H9 (cell line): ENCODE measurements around the gene KPNA2. TPM values are rescaled to one million over a fixed set of nuclear protein-coding genes. Genes with fewer than 3 reads are reported as not detected.
"Not testable (repeated sequence)": the region's sequence is repeated elsewhere in the genome, so short reads cannot be mapped to it uniquely, and the experiment has no call there.

Experiments used
- DNase-seq: peaks from one replicate; pipeline ENCODE4 v3.0.0-alpha.2; 2017
- H2AFZ ChIP-seq: one replicate; pipeline ENCODE4 v1.6.1; 2013; ENCODE audit warnings: mild to moderate bottlenecking, low read length, control low read depth, moderate library complexity
- H2AK5ac ChIP-seq: 2 replicates; pipeline ENCODE4 v1.6.1; 2013; ENCODE audit warnings: low read length, control low read depth, mixed read lengths; ENCODE audit not compliant: insufficient read length
- H2BK120ac ChIP-seq: one replicate; pipeline ENCODE4 v1.6.1; 2013; ENCODE audit warnings: low read depth, mild to moderate bottlenecking, low read length, control low read depth, inconsistent platforms; ENCODE audit not compliant: poor library complexity, severe bottlenecking
- H2BK12ac ChIP-seq: 2 replicates; pipeline ENCODE4 v1.6.1; 2013; ENCODE audit warnings: low read length, control low read depth, mixed read lengths, low read depth; ENCODE audit not compliant: insufficient read length
- H2BK15ac ChIP-seq: 2 replicates; pipeline ENCODE4 v1.6.1; 2013; ENCODE audit warnings: low read depth, low read length, control low read depth
- H2BK20ac ChIP-seq: one replicate; pipeline ENCODE4 v1.6.1; 2013; ENCODE audit warnings: low read depth, mild to moderate bottlenecking, low read length, control low read depth, inconsistent platforms; ENCODE audit not compliant: poor library complexity, severe bottlenecking
- H2BK5ac ChIP-seq: 2 replicates; pipeline ENCODE4 v1.6.1; 2013; ENCODE audit warnings: low read length, control low read depth, mixed read lengths; ENCODE audit not compliant: insufficient read length
- H3K14ac ChIP-seq: 2 replicates; pipeline ENCODE4 v1.6.1; 2013; ENCODE audit warnings: low read length, control low read depth; ENCODE audit not compliant: insufficient read depth
- H3K18ac ChIP-seq: 2 replicates; pipeline ENCODE4 v1.6.1; 2013; ENCODE audit warnings: low read depth, mild to moderate bottlenecking, mixed read lengths, low read length, control low read depth; ENCODE audit not compliant: insufficient read length
- H3K23ac ChIP-seq: 2 replicates; pipeline ENCODE4 v1.6.1; 2013; ENCODE audit warnings: low read length, control low read depth, mixed read lengths, low read depth; ENCODE audit not compliant: insufficient read length
- H3K23me2 ChIP-seq: 2 replicates; pipeline ENCODE4 v1.6.1; 2013; ENCODE audit warnings: low read depth, mild to moderate bottlenecking, mixed read lengths, low read length, control low read depth; ENCODE audit not compliant: insufficient read length, poor library complexity, severe bottlenecking
- H3K27ac ChIP-seq: 2 replicates; pipeline ENCODE4 v1.5.1; 2013; ENCODE audit warnings: low read length, control low read depth, mixed read lengths, low read depth; ENCODE audit not compliant: insufficient read length
- H3K27me3 ChIP-seq: 2 replicates; pipeline ENCODE4 v1.6.1; 2013; ENCODE audit warnings: low read length, control low read depth, inconsistent platforms; ENCODE audit not compliant: insufficient read depth
- H3K4ac ChIP-seq: 2 replicates; pipeline ENCODE4 v1.6.1; 2013; ENCODE audit warnings: low read depth, mild to moderate bottlenecking, control low read depth, inconsistent platforms, low read length, moderate library complexity
- H3K4me1 ChIP-seq: 2 replicates; pipeline ENCODE4 v1.6.1; 2013; ENCODE audit warnings: low read length, control low read depth, inconsistent platforms; ENCODE audit not compliant: insufficient read depth
- H3K4me2 ChIP-seq: 2 replicates; pipeline ENCODE4 v1.6.1; 2013; ENCODE audit warnings: low read length, control low read depth, mixed read lengths; ENCODE audit not compliant: insufficient read length, insufficient read depth
- H3K56ac ChIP-seq: 2 replicates; pipeline ENCODE4 v1.6.1; 2013; ENCODE audit warnings: low read depth, mild to moderate bottlenecking, mixed read lengths, low read length, control low read depth; ENCODE audit not compliant: insufficient read length
- H3K79me1 ChIP-seq: 2 replicates; pipeline ENCODE4 v1.6.1; 2013; ENCODE audit warnings: low read depth, mild to moderate bottlenecking, moderate library complexity, low read length, control low read depth, inconsistent platforms; ENCODE audit not compliant: insufficient read depth, poor library complexity, severe bottlenecking
- H3K79me2 ChIP-seq: 2 replicates; pipeline ENCODE4 v1.6.1; 2013; ENCODE audit warnings: low read length, control low read depth, inconsistent platforms; ENCODE audit not compliant: insufficient read depth
- H3K9ac ChIP-seq: 2 replicates; pipeline ENCODE4 v1.6.1; 2013; ENCODE audit warnings: low read length, control low read depth, mixed read lengths; ENCODE audit not compliant: insufficient read length; ENCODE audit errors: extremely low read depth
- H3K9me3 ChIP-seq: one replicate; pipeline ENCODE4 v1.6.1; 2013; ENCODE audit warnings: low read depth, low read length, inconsistent platforms; ENCODE audit not compliant: control insufficient read depth
- H3T11ph ChIP-seq: one replicate; pipeline ENCODE4 v1.6.1; 2013; ENCODE audit warnings: mild to moderate bottlenecking, low read length, control low read depth, inconsistent platforms
- H4K20me1 ChIP-seq: one replicate; pipeline ENCODE4 v1.6.1; 2013; ENCODE audit not compliant: control insufficient read depth, insufficient read length, insufficient read depth
- H4K5ac ChIP-seq: 2 replicates; pipeline ENCODE4 v1.6.1; 2013; ENCODE audit warnings: low read depth, mild to moderate bottlenecking, mixed read lengths, low read length, control low read depth; ENCODE audit not compliant: insufficient read length
- H4K8ac ChIP-seq: replicated peaks from 2 replicates; pipeline ENCODE4 v1.6.1; 2013; ENCODE audit warnings: low read length, control low read depth, mixed read lengths, low read depth; ENCODE audit not compliant: insufficient read length
- H4K91ac ChIP-seq: 2 replicates; pipeline ENCODE4 v1.6.1; 2013; ENCODE audit warnings: low read depth, mild to moderate bottlenecking, moderate library complexity, mixed read lengths, low read length, control low read depth; ENCODE audit not compliant: insufficient read length
- H3K27ac Mint-ChIP-seq, 3 experiments: 2 replicates in 2 of 3; 3 replicates in 1 of 3; pipeline ENCODE4 v1.8.0; 2020 to 2021; ENCODE audit warnings: mixed read lengths in 3 of 3, mild to moderate bottlenecking in 1 of 3, moderate library complexity in 1 of 3
- H3K27me3 Mint-ChIP-seq: 2 replicates; pipeline ENCODE4 v1.8.0; 2021; ENCODE audit warnings: low read depth, mild to moderate bottlenecking, moderate library complexity, mixed read lengths
- H3K36me3 Mint-ChIP-seq, 3 experiments: 2 replicates in 2 of 3; 3 replicates in 1 of 3; pipeline ENCODE4 v1.8.0; 2020 to 2021; ENCODE audit warnings: low read depth in 3 of 3, mixed read lengths in 3 of 3; ENCODE audit not compliant: insufficient read depth in 1 of 3
- H3K4me1 Mint-ChIP-seq, 2 experiments: 2 replicates each; pipeline ENCODE4 v1.8.0; 2020; ENCODE audit warnings: mixed read lengths in 2 of 2
- H3K4me3 Mint-ChIP-seq, 2 experiments: 2 replicates in 1 of 2; 3 replicates in 1 of 2; pipeline ENCODE4 v1.8.0; 2020 to 2021; ENCODE audit warnings: mild to moderate bottlenecking in 2 of 2, mixed read lengths in 2 of 2, moderate library complexity in 1 of 2
- H3K9me3 Mint-ChIP-seq, 2 experiments: 2 replicates in 1 of 2; 3 replicates in 1 of 2; pipeline ENCODE4 v1.8.0; 2020; ENCODE audit warnings: mild to moderate bottlenecking in 2 of 2, mixed read lengths in 2 of 2, moderate library complexity in 1 of 2
- WGBS: extraction: QIAGEN DNeasy Blood & Tissue Kit; methylation state at CpG from one replicate; pipeline ENCODE4 v1.1.7; 2013; ENCODE audit warnings: missing lambda C conversion rate, low lambda C conversion rate, mixed read lengths; ENCODE audit not compliant: insufficient read length; ENCODE audit errors: extremely low coverage; 5-methylcytosine and 5-hydroxymethylcytosine counted together
- total RNA-seq: library from RNA; stranded (reverse); gene quantifications from 2 replicates; pipeline ENCODE4 v1.2.1, GENCODE V29; 2021
- TF ChIP-seq, protein P1 (sequence below): fragments of 200-600 bp; sonication (generic); conservative IDR thresholded peaks from 3 replicates; pipeline ENCODE4 v1.8.0; 2021; ENCODE audit warnings: antibody characterized with exemption, mild to moderate bottlenecking

The KPNA2 gene
- total RNA-seq, 1 experiment from 2014 or later: 432 TPM

- H3K27me3 ChIP-seq: no peaks in the 10 kb centered on the region
- H4K20me1 ChIP-seq: no peaks in the 10 kb centered on the region
- no peaks in the 10 kb centered on the region; a peak in 1 of 5 replicates for H3K9me3 Mint-ChIP-seq
- no peaks in the 10 kb centered on the region; the same call in 1 of the 2 replicates for H3K4me1 ChIP-seq
- H2AK5ac ChIP-seq: no peak overlapping the region
- no peak overlapping the region for H2BK15ac ChIP-seq
- H2AFZ ChIP-seq: no peak overlapping the region
- WGBS: no CpG with 5 or more reads among the region's 2 CpGs
- peaks cover 2 to 3% of the 10 kb centered on the region in 2 experiments; a peak in 2 of 4 replicates for H3K4me1 Mint-ChIP-seq
- no peaks in the 10 kb centered on the region for H3K9me3 ChIP-seq
- H3K27ac ChIP-seq: no peak overlapping the region
- H4K5ac ChIP-seq: no peak overlapping the region
- no peaks in the 10 kb centered on the region for H3K27me3 Mint-ChIP-seq
- H2BK120ac ChIP-seq: no peak overlapping the region
- H3K27ac Mint-ChIP-seq: peak overlapping the region in 1 of 3 experiments; percentile 61; a peak in 2 of 7 replicates
- H3K36me3 Mint-ChIP-seq: peaks cover 26 to 37% (median 30%) of the 10 kb centered on the region in 3 experiments
- peak; percentile 66 for DNase-seq
- no peak overlapping the region for H4K91ac ChIP-seq
- H3K79me1 ChIP-seq: no peaks in the 10 kb centered on the region
- H3K23ac ChIP-seq: no peak overlapping the region
- no peak overlapping the region for H2BK20ac ChIP-seq
- H2BK12ac ChIP-seq: no peak overlapping the region
- H3K4ac ChIP-seq: no peak overlapping the region
- no peak overlapping the region; a peak in 1 of 5 replicates for H3K4me3 Mint-ChIP-seq
- H2BK5ac ChIP-seq: no peak overlapping the region
- no peaks in the 10 kb centered on the region for H3K79me2 ChIP-seq
- no peaks in the 10 kb centered on the region for H3K23me2 ChIP-seq
- TF ChIP-seq, protein P1, sequence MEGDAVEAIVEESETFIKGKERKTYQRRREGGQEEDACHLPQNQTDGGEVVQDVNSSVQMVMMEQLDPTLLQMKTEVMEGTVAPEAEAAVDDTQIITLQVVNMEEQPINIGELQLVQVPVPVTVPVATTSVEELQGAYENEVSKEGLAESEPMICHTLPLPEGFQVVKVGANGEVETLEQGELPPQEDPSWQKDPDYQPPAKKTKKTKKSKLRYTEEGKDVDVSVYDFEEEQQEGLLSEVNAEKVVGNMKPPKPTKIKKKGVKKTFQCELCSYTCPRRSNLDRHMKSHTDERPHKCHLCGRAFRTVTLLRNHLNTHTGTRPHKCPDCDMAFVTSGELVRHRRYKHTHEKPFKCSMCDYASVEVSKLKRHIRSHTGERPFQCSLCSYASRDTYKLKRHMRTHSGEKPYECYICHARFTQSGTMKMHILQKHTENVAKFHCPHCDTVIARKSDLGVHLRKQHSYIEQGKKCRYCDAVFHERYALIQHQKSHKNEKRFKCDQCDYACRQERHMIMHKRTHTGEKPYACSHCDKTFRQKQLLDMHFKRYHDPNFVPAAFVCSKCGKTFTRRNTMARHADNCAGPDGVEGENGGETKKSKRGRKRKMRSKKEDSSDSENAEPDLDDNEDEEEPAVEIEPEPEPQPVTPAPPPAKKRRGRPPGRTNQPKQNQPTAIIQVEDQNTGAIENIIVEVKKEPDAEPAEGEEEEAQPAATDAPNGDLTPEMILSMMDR: no peak
- H3K9ac ChIP-seq: no peak overlapping the region
- no peak overlapping the region for H3K4me2 ChIP-seq
- H3K56ac ChIP-seq: no peak overlapping the region
- H3K18ac ChIP-seq: no peak overlapping the region
- no peak overlapping the region for H3K14ac ChIP-seq
- H4K8ac ChIP-seq: no peak overlapping the region
- H3T11ph ChIP-seq: no peak overlapping the region
Observed at GRCh38 chr17:68048996-68049395, 13.5 kb downstream of the KPNA2 start.

DNA sequence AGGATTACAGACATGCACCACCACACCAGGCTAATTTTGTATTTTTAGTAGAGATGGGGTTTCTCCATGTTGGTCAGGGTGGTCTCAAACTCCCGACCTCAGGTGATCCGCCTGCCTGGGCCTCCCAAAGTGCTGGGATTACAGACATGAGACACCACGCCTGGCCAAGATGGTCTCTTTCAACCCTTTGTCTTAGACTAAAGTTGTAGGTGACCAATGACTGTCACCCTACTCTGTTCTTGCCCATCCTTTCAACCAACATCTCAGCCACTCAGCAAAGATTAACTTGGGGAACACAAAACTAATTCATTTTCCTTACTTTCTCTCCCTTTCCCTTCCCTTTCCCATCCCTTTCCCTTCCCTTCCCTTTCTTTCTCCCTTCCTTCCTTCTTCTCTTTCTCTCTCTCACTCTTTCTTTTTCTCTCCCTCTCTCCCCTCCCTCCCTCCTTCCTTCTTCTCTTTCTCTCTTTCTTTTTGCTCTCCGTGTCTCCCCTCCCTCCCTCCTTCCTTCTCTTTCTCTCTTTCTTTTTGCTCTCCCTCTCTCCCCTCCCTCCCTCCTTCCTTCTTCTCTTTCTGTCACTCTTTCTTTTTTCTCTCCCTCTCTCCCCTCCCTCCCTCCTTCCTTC lies 14.4 kb downstream of the KPNA2 start:
- H3K4me1 Mint-ChIP-seq, H3K27me3 Mint-ChIP-seq, DNase-seq: not testable (repeated sequence)

More for the DNA sequence above, 14.4 kb downstream of the KPNA2 start:
- not testable (repeated sequence) for H3K27ac ChIP-seq, H2BK120ac ChIP-seq, H3T11ph ChIP-seq, H2BK20ac ChIP-seq, H3K9me3 ChIP-seq, H4K91ac ChIP-seq, H2BK12ac ChIP-seq, H3K23me2 ChIP-seq, H3K4me3 Mint-ChIP-seq, H4K5ac ChIP-seq, H3K4ac ChIP-seq, H3K79me1 ChIP-seq, H3K9ac ChIP-seq, H3K18ac ChIP-seq, H3K9me3 Mint-ChIP-seq, H2BK5ac ChIP-seq, H2AK5ac ChIP-seq, H3K27me3 ChIP-seq, H3K79me2 ChIP-seq, H3K4me1 ChIP-seq, H3K23ac ChIP-seq, H2AFZ ChIP-seq, H3K56ac ChIP-seq, H3K14ac ChIP-seq, H4K20me1 ChIP-seq, H2BK15ac ChIP-seq, H4K8ac ChIP-seq, H3K4me2 ChIP-seq
- Mint-ChIP-seq H3K36me3 (peaks cover 17 to 28% (median 21%) of the 10 kb centered on the region in 3 experiments), H3K27ac (peak overlapping the region in 1 of 3 experiments; percentile 66; a peak in 2 of 7 replicates)
- no CpG with 5 or more reads among the region's 4 CpGs for WGBS
